NCI-H748 (cell line): ENCODE measurements around the gene CTU2.

Source experiments
- DNase-seq: peaks from one replicate; lab custom pipeline; 2025; ENCODE audit not compliant: unreplicated experiment; lab: John Stamatoyannopoulos, UW

The CTU2 gene

DNA sequence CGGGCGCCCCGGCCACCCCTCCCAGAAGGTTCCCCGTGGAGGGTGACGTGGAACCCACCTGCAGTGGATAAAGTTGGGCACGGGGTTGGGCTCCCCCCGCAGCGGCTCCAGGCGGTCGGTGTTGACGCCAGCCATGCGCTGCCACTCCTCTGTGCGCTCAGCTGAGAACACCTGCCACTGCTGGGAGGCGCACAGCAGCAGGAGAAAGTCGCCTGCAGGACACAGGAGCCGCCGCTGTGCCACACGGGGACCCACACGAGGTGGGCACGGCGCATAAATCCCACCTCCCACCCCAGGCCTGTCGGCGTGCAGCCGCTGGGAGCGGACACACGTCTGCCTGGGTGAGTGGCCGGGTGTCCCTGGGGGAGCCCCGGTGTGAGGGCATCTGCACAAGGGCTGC lies 20.7 kb downstream of the CTU2 start:
- DNase-seq: peak; percentile 8

DNA sequence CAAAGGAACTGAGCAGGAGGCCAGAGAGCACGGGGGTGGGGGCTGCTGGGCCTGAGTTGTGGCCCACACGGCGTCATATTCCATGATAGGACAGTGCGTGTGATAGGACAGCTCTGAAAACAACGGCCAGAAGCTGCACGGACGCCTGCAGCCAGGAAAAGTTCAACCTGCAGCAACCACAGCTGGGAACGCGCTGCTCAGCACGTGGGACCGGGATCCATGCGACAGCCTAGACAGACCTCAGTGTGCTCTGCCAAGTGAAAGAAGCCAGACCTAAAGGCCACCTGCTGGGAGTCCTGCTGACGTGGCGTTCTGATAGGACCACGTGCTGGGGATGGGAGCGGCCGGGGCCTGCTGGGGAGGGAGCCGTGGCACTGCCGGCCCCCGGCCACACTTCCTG lies 21.6 kb downstream of the CTU2 start:
- no peak for DNase-seq

DNA sequence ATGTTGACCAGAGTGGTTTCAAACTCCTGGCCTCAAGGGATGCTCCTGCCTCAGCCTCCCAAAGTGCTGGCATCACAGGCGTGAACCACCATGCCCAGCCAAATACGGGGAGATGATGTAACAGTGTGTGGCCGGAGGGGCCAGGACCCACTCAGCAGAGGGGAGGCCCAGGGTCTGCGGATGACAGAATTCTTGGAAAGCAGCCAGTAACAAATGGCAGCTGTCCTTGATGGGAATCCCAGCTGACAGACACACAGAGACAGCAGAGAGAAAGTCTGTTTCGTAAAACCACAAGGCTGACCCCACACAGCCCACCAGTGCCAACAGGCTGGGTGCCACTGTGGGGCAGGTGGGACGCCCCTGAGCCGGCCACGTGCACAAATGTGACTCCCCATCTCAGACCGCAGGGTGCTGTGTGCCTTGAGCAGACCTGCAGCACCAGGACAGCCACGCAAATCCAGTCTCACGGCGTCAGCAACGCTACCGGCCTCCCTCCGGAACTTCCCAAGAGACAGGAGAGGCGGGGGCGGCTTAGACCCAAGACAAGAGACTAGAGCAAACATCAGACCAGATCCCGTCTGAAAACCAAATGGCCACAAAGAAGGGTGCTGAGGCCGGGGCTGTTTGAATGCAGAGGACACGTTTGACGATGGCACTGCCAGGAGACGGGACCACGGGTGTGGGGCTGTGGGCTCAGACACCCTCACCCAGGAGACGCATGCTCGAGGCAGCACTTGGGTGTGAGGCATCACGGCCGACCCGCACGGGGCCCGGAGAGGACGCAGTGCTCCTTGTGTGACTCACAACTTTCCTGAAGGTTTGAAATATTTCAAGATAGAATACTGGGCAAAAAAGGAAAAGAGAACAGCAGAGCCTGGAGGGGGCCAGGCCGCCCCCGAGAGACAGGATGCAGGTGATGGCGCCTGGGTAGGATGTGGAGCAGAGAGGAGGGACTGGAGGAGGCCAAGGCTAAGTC lies 24.6 kb downstream of the CTU2 start:
- DNase-seq: no peak

DNA sequence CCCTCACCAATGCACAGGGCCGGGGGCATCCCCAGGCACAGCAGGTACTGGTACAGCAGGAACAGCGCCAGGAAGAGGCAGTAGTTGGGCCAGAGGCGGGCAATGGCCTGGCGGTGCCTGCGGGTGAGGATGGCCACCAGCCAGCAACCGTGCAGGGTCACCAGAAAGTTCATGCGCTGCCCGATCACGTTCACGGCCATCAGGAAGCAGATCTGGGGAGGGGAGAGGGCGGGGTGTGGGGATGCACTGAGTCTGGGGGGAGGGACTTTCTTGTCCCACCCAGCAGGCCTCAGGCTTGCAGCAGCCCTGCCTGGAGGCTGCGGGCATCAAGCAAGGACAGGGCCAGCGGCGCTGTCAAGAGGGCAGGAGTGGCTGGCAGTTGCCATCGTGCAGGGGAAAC lies 25.4 kb downstream of the CTU2 start:
- peak; percentile 4 for DNase-seq

DNA sequence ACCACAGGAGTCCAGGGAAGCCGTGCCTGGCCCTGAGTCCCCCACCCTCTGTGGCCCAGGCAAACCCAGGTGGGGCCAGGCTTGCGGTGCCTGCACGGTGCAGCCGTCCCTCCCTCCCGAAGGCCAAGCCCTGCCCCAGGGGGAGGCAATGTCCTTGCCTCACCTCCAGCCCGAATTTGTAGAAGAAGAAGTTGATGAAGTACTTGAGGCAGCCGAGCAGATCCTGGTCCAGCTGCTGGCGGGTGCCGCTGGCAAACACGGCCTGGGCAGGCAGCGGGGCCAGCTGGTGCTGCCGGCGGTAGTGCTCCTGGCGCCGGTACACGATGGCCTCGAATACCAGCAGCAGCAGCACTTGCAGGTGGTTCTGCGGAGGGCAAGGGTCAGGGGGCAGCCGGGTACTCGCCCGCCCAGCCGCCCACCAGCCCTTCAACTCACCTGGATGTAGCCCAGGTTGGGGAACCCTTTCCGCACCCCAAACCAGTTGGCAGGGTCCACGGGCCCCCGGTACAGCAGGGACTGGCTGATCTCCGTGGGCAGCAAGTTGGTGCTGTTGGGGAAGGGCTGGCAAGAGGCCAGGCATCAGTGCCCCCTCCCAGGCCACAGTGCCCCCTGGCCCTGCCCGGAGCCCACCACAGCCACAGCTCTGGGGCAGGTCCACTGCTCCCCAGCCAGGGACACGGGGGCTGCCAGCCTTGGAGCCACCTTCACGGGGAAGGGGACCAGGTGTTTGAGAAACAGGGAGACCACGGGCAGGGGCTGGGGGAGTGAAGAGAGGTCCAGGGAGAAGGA lies 26.1 kb downstream of the CTU2 start:
- DNase-seq: peak; percentile 7

DNA sequence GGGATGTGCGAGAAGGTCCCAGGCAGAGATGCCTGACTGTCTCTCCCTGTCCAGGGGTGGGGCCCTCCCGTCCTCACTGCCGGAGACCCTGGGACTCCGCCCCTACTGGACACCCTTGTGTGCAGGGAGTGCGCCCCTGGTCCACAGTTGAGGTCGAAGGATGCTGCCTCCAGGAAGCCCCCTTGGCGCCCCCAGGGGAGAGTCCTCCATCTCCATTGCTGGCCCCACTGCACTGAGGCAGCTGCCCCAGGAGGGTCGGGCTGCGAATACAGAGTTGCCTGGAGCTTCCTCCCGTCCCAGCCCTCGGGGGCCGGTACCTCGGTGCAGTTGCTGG lies 26.6 kb downstream of the CTU2 start:
- no peak for DNase-seq

DNA sequence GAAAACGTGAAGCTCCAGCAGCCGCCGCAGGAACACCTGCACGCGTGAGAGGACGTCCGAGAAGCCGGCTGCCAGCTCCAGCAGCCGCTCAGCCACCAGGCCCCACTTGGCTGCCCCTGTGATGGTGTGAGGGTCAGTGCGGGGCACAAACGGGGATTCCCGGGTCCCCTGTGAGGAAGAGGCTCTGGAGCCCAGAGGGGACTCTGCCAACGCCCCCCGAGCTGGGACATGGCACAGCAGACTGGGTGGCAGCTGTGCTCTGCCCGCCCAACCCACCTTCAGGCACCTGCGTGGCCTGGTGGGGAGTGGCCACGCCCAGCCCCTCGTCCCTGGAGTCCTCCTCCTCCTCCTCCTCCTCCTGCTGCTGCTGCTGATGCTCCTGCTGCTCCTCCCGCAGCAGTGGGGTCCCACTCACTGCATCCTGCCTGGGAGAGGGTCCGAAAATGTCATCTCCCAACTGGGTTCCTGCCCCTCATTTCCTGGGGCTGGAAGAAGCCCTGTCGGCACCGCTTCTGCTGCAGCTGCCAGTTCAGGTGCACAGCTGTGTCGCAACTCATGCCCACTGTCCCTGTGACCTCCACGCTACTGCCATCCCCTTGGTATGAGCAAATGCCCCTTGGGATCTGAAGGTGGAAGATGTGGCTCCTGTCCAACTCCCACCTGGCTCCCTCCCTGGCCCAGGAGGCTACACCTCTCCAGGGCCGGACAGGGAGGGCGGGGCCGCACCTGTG lies 27.5 kb downstream of the CTU2 start:
- DNase-seq: no peak

DNA sequence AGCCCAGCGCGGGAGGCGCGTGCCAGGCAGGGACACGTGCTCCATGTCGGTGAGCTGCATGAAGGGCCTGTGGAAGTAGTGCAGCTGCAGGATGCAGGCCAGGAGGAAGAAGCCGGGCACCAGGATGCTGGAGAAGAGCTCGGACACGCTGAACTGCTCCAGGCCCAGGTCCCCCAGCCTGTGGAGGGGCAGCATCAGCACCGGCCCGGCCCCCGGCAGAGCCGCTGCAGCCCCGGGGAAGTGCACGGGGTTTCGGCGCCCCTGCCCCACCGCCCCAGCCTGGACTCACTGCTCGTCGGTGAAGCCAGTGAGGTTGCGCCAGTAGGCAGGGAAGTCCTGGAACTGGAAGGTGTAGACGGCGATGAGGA lies 28.0 kb downstream of the CTU2 start:
- DNase-seq: peak; percentile 29

DNA sequence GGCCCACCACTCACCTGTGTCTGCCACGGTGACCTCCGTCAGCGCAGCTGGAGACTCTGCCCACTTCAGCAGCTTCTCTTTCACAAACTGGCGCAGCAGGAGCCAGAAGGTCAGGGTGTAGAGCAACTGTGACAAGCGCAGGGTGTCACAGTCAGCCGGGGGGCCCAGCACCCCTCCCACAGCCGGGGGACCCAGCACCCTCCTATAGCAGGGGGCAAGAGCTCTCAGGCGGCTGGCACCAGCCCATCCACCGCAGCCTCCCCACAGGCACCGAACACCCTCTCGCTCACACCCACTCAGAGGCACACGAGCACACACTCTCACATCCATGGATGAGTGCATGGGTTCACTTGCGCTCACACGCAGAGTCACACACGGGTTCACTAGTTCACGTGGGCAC lies 28.8 kb downstream of the CTU2 start:
- no peak for DNase-seq

DNA sequence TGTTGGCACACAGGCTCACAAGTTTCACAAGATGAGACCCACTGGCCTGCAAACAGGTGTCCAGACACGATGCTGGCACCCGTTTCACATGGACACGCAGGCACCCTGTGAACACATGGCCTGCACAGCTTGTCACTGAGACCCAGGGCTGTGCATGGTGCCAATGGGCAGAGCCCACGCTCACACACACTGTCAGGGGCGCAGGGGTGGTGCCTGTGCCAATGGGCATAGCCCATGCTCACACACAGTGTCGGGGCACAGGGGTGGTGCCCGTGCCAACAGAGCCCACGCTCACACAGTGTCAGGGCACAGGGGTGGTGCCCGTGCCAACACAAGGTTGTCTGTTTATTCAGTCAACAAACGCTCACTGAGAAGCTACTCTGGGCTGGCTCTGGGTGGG lies 29.3 kb downstream of the CTU2 start:
- no peak for DNase-seq

DNA sequence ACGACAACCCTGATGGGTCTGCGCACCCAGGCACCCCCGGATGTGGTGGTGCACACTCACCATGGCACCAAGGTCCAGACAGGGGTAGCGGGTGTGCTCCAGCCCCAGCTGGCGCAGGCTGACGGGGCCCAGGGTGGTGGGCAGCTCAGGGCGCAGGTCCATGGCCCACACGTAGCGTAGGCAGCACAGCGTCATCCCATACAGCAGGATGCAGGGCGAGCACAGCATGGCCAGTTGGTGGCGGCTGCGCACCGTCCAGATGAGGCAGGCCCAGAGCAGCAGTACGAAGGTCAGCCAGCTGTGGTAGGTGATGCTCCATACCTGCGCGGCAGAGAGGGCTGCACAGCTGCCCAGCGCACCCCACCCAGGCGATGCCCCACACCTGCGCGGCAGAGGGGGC lies 29.8 kb downstream of the CTU2 start:
- DNase-seq: no peak

DNA sequence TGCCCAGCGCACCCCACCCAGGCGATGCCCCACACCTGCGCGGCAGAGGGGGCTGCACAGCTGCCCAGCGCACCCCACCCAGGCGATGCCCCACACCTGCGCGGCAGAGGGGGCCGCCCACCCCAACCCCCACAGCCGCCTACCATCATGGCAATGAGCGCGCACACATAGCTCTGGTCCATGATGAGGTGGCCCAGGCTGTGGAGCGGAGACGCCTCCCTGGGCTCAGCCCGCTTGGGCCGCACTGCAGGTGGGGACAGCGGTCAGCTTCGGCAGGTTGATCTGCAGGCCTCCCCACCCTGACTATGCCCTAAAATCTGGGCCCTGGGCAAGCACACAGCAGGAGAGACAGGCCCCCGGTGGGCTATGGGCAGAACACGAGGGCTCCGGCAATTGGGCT lies 30.2 kb downstream of the CTU2 start:
- DNase-seq: no peak

DNA sequence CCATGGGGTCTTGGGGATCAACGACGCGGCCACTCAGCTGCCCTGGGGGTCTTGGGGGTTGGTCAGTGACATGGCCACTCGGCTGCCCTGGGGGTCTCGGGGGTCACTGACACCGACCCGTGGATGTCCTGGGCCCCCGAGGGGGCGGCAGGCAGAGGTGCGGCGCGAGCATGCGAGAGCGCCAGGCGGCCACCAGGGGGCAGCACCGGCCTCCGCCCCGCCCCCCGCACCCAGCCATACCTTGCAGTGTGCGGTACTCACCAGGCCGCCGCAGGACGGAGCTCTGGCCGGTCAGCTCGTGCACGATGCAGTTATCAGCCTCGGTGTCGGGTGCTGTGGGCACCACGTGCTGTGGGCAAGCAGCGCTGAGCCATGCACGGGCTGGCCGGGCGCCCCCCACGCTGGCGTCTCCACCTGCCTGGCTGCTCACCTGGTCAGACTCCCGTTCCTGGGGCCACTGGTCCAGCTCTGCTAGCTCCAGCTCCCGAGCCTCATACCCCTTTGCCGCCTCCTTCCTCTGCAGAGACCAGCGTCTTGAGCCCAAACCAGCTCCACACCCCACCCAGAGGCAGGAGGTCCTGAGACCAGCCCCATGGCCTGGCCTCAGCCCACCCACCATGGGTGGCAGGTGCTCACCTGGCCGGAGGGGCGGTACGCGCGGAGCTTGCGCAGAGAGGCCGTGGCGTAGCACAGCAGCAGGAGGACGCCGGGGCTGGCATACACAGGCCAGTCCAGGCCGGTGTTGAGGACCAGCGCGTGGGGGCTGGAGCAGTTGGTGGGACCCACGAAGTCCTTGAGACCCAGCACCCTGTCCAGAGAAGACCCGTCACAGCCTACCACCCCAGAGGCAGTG lies 31.2 kb downstream of the CTU2 start:
- peak; percentile 73 for DNase-seq

DNA sequence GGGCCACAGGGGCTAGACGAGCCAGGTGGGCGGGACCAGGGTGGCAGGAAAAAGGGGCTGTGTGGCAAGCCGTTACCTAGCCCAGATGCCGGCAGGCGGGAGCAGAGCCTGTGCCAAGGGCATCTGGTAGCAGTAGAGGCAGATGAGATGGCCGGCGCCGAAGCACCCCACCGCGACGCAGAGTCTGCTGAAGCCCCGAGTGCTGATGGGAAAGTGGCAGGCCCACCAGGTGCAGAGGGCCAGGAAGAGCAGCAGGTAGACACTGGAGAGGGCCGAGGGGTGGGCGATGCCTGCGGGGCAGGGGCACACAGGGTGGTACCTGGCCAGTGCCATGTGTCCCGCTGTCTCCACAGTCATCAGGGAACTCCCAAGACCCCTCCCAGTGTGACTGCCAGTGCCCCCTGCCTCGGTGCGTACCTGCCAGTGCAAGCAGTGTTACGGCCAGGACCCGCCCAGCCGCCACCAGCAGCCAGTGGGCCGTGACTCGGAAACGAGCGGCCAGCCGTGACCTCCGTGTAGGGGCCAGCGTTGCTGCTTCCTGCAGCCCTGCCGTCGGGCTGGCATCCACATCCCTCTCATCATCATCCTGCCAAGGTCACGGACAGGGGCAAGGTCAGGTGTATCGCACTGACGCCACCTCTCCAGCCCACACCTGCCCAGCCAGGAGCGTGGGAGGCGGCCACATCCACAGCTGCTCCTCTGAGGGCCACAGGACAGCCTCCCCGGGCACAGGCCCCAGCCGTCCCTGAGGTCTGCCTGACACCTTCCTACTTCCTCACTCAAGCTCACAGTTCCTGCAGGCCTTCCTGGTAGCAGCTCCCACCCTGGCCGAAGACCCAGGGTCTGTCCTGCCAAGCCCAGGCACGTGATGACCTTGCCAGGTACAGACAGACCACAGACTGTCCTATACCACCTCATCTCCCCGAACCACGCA lies 32.1 kb downstream of the CTU2 start:
- DNase-seq: no peak

DNA sequence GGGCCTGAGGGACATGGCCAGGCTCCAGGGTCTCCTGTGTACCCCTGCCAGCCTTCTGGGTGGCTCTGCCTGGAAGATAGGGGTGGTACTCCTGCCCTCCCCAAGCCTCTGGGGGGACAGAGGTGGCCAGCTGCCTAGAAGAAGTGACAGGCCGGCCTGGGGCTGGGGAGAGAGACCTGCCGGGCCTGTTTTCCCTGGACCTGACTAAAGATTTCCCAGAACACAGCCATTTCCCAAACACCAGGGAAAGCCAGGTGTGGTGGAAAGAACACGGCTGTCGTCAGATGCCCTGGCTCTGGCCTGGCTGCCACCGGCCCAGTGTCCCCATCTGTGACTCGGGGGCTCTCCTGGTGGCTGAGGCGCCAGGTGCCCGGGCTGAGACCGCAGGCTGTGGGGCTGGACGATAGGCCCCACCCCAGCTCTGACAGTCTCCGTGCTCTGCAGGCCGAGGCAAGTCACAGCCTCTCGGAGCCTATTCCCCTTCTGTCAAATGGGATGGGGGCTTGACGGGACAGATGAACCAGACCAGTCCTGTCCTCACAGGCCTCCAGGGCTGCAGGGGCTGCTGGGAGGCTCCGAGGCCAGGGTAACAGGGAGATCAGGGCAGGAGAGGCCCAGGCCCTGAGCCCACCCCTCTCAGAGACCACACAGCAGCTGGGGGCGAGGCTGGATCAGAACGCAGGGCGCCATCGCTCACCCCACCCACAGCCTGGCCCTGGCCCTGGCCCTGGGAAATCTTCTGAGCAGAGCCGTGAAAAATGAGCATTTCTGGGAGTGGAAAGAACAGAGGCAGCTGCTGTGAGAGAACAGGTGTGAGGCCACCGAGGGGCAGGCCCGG lies 33.1 kb downstream of the CTU2 start:
- no peak for DNase-seq

DNA sequence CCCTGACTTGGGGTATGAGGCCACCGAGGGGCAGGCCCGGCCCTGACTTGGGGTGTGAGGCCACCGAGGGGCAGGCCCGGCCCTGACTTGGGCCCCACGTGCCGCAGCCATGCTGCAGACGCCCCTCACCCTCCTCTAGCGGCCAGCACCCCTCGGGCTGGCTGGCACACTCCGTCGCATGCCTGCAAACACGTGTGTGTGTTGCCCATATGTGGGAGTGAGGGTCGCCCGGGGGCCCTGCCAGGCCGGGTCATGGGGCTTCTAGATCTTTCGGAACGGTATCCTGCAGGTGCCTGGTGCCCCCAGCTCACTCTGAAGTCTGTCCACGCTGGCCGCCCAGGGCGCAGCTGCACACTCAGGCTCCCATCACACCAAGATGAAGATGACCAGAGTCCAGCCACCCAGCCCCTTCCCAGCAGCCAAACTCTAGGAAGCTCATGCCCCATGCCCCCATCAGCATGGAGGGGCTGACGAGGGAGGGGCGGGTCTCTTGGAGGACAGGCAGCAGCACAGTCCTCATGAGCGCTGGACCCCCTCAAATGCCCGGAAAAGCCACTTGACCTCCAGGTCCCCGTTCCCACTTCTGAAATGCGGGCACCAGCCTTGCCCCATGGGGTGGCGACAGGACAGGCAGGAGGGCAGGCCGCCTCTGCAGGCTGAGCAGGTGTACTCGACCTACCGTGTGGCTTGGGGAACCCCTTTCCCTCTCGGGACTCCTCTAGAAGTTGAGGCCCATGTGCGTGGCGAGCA lies 33.8 kb downstream of the CTU2 start:
- DNase-seq: no peak

DNA sequence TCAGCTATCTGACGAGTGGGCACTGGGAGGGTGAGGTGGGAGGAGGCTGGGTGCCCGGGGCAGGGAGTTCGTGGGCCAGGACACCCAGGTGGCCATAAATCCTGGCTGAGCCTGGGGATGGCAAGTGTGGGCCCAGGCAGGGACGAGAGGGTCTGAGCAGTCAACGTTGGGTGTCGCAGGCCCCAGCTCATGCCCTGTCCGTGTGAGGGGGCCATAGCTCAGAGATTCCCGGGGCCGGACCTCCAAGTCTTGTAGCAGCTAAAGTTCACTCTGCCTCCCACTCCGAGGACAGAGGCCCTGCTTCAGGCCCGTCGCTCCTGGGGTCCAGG lies 34.4 kb downstream of the CTU2 start:
- DNase-seq: no peak

DNA sequence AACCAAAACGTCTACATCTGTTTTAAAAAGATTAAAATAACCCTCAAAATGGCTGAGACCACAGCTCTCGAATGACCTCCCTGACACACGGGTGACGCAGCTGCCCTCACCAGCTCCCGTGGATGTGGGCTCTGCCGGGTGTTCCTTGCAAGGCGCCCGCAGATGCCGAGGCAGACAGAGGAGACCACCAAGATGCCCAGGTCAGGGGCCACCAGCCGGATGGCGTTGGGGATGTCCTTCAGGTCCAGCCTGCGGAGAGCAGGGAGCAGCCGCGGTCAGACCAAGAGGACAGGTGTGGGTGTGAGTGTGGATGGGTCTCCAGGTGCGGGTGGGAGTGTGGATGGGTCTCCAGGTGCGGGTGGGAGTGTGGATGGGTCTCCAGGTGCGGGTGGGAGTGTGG lies 35.1 kb downstream of the CTU2 start:
- no peak for DNase-seq
